ENCODE data around the gene SPOCK2.
A peak's percentile ranks its signal among the peaks of the same experiment; 100 is the strongest.
"Not testable (repeated sequence)": the region's sequence is repeated elsewhere in the genome, so short reads cannot be mapped to it uniquely, and the experiment has no call there.

SPOCK2 gene

GRCh38 chr10:72053690-72054089 lies 34.7 kb downstream of the SPOCK2 start:
- no peak for DNase-seq (ENCODE audit: low spot score)

- DNase-seq (ENCODE audit: low spot score): no peak
Measured at GRCh38 chr10:72050873-72051272, 37.5 kb downstream of the SPOCK2 start.

- no peak for DNase-seq (ENCODE audit: low spot score)
Measured at GRCh38 chr10:72049969-72050781, 38.2 kb downstream of the SPOCK2 start.

GRCh38 chr10:72049472-72049871 lies 38.9 kb downstream of the SPOCK2 start:
- no peak for DNase-seq (ENCODE audit: low spot score)

- DNase-seq (ENCODE audit: low spot score): peak; percentile 91
Measured at GRCh38 chr10:72048450-72049124, 39.8 kb downstream of the SPOCK2 start.

- no peak for DNase-seq (ENCODE audit: low spot score)
Measured at GRCh38 chr10:72045586-72045985, 42.8 kb downstream of the SPOCK2 start.

GRCh38 chr10:72044417-72045041 lies 43.8 kb downstream of the SPOCK2 start:
- DNase-seq (ENCODE audit: low spot score): no peak

- no peak for DNase-seq (ENCODE audit: low spot score)
Measured at GRCh38 chr10:72043016-72043834, 45.1 kb downstream of the SPOCK2 start.

- DNase-seq (ENCODE audit: low spot score): no peak
Measured at GRCh38 chr10:72041491-72041890, 46.9 kb downstream of the SPOCK2 start.

GRCh38 chr10:72039377-72039776 lies 49.0 kb downstream of the SPOCK2 start:
- DNase-seq (ENCODE audit: low spot score): no peak

GRCh38 chr10:72038458-72039001 lies 49.8 kb downstream of the SPOCK2 start:
- DNase-seq (ENCODE audit: low spot score): no peak

- DNase-seq (ENCODE audit: low spot score): no peak
Measured at GRCh38 chr10:72037811-72038210, 50.5 kb downstream of the SPOCK2 start.

- DNase-seq (ENCODE audit: low spot score): no peak
Measured at GRCh38 chr10:72037266-72037665, 51.1 kb downstream of the SPOCK2 start.

- no peak for DNase-seq (ENCODE audit: low spot score)
Measured at GRCh38 chr10:72035252-72035887, 53.0 kb downstream of the SPOCK2 start.

GRCh38 chr10:72034761-72035160 lies 53.6 kb downstream of the SPOCK2 start:
- DNase-seq (ENCODE audit: low spot score): no peak

GRCh38 chr10:72034040-72034499 lies 54.3 kb downstream of the SPOCK2 start:
- no peak for DNase-seq (ENCODE audit: low spot score)

GRCh38 chr10:72032409-72033162 lies 55.8 kb downstream of the SPOCK2 start:
- not testable (repeated sequence) for DNase-seq (ENCODE audit: low spot score)

GRCh38 chr10:72031706-72032105 lies 56.6 kb downstream of the SPOCK2 start:
- no peak for DNase-seq (ENCODE audit: low spot score)

- DNase-seq (ENCODE audit: low spot score): no peak
Measured at GRCh38 chr10:72030762-72031543, 57.4 kb downstream of the SPOCK2 start.

- no peak for DNase-seq (ENCODE audit: low spot score)
Measured at GRCh38 chr10:72029414-72029813, 58.9 kb downstream of the SPOCK2 start.

Data from ecto neural progenitor cell (in vitro differentiated cells).